SJCRH30 (cell line): ENCODE data around the gene PPARG. TPM values are rescaled to one million over a fixed set of nuclear protein-coding genes. Genes with fewer than 3 reads are reported as not detected.

Experiments used
- DNase-seq, 2 experiments: peaks; one replicate each; pipeline ENCODE4 v3.0.0-alpha.2; 2015 to 2020
- H3K27ac ChIP-seq: fragments of 250-450 bp; sonication (Bioruptor Pico); 2 replicates; pipeline ENCODE4 v1.5.1; 2020; ENCODE audit warnings: mild to moderate bottlenecking, moderate library complexity
- H3K27me3 ChIP-seq: fragments of 250-450 bp; sonication (Bioruptor Pico); 2 replicates; pipeline ENCODE4 v1.5.1; 2020; ENCODE audit warnings: mild to moderate bottlenecking, moderate library complexity
- H3K36me3 ChIP-seq: fragments of 250-450 bp; sonication (Bioruptor Pico); 2 replicates; pipeline ENCODE4 v1.5.1; 2020; ENCODE audit warnings: mild to moderate bottlenecking, moderate library complexity
- H3K4me1 ChIP-seq: fragments of 250-450 bp; sonication (Bioruptor Pico); 2 replicates; pipeline ENCODE4 v1.5.1; 2020; ENCODE audit warnings: mild to moderate bottlenecking, moderate library complexity
- H3K4me3 ChIP-seq: fragments of 250-450 bp; sonication (Bioruptor Pico); 2 replicates; pipeline ENCODE4 v1.5.1; 2020; ENCODE audit warnings: mild to moderate bottlenecking, moderate library complexity
- H3K9me3 ChIP-seq: fragments of 250-450 bp; sonication (Bioruptor Pico); replicated peaks from 2 replicates; pipeline ENCODE4 v1.5.1; 2020; ENCODE audit warnings: mild to moderate bottlenecking, moderate library complexity
- total RNA-seq: library from RNA; depleted of rRNA; stranded (reverse); fragments of >200 nt; shearing (Covaris generic); gene quantifications from 2 replicates; pipeline ENCODE4 v1.2.3, GENCODE V29; 2014

PPARG gene
- total RNA-seq, 1 experiment from 2014 or later = 0.06 TPM

DNA sequence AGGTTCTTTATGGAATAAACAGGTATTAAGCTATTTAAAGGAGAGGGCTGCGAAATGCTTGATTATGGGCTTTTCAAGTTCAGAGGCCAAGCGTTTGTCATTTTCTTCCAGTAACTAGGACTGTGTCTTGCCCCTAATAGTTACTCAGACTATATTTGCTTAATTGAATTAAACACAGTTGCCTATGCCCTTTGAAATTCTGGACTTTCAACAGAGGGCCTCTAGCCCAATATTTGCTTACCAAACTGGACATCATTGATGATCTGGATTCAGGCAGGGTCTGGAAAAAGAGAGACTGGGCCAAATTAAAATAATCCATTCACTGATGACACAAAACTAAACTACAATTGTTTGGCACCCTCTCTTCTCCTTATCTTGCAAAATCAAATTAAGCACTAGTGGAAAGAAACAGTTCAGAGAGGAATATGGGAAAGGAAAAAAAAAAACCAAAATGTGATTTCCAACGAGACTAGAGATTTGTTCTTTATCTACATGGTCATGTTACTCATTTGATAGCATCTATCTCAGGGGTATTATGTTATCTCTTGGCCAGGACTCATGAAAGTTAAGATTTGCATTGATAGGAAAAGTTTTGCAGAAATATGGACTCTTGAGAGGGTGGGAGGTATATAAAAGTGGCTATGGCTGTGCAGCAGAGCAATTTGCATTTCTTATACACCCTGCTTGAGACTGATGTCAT lies 120.3 kb downstream of the PPARG start:
- Histone ChIP-seq H3K27me3 (no peaks in the 10 kb centered on the region), H3K4me1 (no peaks in the 10 kb centered on the region), H3K36me3 (no peaks in the 10 kb centered on the region), H3K9me3 (no peaks in the 10 kb centered on the region), H3K27ac (no peak overlapping the region), H3K4me3 (no peak overlapping the region)
- DNase-seq = no peak

DNA sequence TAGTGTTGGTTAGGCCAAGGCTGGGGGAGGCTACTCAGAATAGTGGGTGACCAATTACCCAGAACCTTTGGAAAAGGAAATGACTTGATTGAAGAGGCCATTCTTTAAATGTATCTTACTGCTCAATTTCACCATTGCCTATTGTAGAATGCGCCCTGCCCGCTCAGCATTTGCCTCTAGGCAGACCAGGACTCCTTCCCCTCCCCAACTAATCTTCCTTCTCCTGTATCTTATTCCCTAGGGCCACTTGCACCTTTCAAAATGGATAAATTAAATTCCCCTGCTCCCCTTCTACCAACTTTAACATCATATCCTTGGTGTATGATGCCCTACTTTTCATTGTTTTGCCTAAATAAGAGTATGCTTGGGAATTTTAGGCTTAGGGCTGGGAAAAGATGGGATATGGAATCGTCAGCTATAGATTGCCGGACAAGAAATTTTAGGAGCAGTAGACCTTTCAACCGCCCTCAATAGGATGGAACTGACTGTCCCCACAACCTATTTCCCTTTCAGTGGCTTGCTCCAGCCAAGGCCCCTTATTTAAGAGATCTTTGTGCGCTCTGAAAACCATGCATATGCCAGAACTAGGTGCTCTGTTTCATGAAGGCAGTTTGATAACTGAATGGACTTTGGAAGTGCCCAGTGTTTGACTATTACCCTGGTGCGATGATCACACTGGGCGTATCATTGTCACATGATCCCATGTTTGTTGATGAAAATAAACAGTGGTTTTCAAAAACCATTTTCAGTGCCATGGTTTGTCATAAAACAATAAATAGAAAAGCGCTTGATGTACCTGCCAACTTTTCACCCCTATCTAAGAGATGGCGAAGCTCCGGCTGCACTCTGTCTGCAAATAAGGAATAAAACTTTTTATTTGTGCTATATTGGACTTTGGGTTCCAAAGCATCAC lies 121.1 kb downstream of the PPARG start:
- Histone ChIP-seq H3K4me1 (no peaks in the 10 kb centered on the region), H3K9me3 (no peaks in the 10 kb centered on the region), H3K4me3 (no peak overlapping the region), H3K27me3 (no peaks in the 10 kb centered on the region), H3K27ac (no peak overlapping the region), H3K36me3 (no peaks in the 10 kb centered on the region)
- no peak for DNase-seq

DNA sequence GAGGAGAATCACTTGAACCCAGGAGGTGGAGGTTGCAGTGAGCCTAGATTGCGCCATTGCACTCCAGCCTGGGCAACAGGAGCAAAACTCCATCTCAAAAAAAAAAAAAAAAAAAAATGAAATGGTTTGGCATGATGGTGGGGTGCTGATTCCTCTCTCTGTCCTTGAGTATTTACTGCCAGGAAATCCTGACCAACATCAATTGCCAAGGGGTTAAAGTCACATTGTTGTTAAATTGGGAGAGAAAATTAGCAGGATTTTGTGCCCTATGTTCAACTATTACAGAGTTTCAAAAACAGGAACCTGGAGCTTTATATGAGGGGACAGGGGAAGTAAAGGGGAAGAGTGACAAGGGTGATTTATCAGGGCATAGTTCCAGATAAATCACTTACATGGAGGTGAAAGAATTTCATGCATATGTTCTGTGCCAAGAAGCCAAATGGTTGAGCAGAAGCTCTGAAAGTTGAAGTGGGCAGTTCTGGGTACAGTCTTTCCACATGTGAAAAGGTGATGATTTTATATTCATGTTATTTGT lies 124.9 kb downstream of the PPARG start:
- no peaks in the 10 kb centered on the region for H3K9me3 ChIP-seq
- DNase-seq = no peak
- no peak overlapping the region for H3K4me3 ChIP-seq
- no peak overlapping the region for H3K27ac ChIP-seq
- H3K27me3 ChIP-seq = no peaks in the 10 kb centered on the region
- H3K4me1 ChIP-seq = no peaks in the 10 kb centered on the region
- no peaks in the 10 kb centered on the region for H3K36me3 ChIP-seq

DNA sequence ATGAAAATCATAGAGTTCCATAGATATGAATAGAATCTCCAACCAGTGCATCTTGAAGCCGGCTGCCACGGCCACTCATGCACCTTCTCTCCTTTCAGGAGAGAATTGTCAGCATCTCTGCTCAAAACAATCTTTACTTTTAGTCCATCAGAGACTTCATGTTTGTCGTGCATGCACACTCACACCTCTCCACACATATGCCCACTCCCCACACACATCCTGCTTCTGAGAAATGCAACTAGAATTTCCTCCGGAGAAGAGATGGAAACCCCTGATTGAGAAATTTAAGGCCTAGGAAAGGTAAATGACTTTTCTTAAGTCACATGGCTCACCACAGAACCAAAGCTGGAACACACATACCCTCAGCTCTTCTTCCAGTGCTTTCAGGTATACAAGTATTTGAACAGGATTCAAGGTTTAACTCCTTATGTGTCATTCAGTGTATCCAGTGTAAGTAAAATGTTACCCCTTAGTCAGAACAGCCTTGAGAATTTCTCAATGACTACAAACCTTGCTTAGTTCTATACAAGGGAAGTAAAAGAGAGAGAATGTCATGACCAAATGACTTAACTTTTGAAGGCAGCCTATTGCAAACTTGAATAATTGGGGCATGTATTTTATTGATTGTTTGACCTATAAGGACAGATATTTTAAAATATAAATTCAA lies 126.3 kb downstream of the PPARG start:
- Histone ChIP-seq H3K27ac (no peak overlapping the region), H3K4me1 (no peaks in the 10 kb centered on the region), H3K36me3 (no peaks in the 10 kb centered on the region), H3K9me3 (no peaks in the 10 kb centered on the region), H3K4me3 (no peak overlapping the region), H3K27me3 (no peaks in the 10 kb centered on the region)
- no peak for DNase-seq

DNA sequence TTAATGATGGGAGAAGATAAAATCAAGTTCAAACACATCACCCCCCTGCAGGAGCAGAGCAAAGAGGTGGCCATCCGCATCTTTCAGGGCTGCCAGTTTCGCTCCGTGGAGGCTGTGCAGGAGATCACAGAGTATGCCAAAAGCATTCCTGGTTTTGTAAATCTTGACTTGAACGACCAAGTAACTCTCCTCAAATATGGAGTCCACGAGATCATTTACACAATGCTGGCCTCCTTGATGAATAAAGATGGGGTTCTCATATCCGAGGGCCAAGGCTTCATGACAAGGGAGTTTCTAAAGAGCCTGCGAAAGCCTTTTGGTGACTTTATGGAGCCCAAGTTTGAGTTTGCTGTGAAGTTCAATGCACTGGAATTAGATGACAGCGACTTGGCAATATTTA lies 127.9 kb downstream of the PPARG start:
- DNase-seq = no peak
- Histone ChIP-seq H3K9me3 (no peaks in the 10 kb centered on the region), H3K27me3 (no peaks in the 10 kb centered on the region), H3K4me1 (no peaks in the 10 kb centered on the region), H3K27ac (no peak overlapping the region), H3K36me3 (no peaks in the 10 kb centered on the region), H3K4me3 (no peak overlapping the region)

DNA sequence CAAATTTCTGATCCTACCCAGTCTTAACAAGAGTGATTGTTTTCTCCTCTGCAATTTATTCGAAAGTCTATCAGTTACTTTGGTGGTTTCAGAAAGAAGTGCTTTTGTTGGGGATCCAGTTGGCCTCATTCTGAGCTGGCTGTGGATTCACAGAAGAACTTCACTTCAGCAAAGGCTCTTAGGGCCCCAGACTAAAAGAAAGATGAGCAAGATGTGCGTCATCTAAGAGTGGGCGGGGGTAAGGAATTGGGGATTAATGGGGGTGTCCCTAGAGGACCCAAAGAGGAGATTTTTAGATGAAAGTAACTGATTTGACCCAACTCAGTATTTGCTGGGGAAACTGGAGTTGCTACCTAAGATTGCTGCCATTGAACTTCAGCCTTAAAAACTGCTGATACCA lies 131.5 kb downstream of the PPARG start:
- H3K27ac ChIP-seq = no peak overlapping the region
- H3K4me1 ChIP-seq = no peaks in the 10 kb centered on the region
- DNase-seq = no peak
- H3K9me3 ChIP-seq = no peaks in the 10 kb centered on the region
- H3K27me3 ChIP-seq = no peaks in the 10 kb centered on the region
- no peak overlapping the region for H3K4me3 ChIP-seq
- no peaks in the 10 kb centered on the region for H3K36me3 ChIP-seq

DNA sequence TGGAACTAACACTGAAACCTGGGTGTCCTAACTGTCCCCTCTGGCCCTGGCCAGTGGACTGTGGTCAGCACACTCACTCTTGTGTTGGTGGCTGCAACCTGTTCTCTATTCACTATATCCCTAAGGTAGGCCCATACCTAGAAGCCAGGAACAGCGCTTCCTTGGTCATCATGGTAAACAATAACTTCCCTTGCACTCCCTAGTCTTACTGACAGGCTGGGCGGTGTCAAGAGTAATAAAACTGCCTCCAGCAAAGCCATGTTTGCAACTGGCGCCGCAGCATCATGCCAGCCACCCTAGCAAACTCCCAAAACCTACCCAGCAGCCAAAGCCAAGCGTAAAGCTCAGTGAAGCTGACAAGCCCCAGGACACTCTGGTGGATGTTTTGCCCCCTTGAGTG lies 132.3 kb downstream of the PPARG start:
- Histone ChIP-seq H3K27me3 (no peaks in the 10 kb centered on the region), H3K27ac (no peak overlapping the region)

DNA sequence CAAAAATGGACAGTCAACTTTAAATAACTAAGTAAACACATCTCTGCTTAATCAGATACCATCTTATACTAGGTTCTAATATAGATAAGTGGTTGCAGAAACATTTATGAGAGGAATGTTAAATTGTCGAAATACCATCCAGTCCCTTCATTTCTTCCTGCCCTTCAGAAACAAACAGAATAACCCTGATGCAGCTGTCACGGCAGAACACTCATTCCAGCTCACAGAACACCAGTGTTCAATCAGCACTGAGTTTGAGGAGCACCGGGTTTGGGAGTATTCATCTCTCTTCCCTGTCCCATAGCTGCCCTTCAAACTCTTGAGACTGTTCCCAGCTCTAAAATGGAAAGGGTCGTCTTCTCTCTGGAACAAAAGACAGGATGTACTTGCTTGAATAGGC lies 134.3 kb downstream of the PPARG start:
- H3K4me1 ChIP-seq = no peaks in the 10 kb centered on the region
- H3K27me3 ChIP-seq = no peaks in the 10 kb centered on the region
- H3K4me3 ChIP-seq = no peak overlapping the region
- H3K9me3 ChIP-seq = no peaks in the 10 kb centered on the region
- no peak for DNase-seq
- H3K27ac ChIP-seq = no peak overlapping the region
- H3K36me3 ChIP-seq = no peaks in the 10 kb centered on the region

More for the DNA sequence above, 132.3 kb downstream of the PPARG start:
- DNase-seq = no peak
- no peaks in the 10 kb centered on the region for H3K36me3 ChIP-seq
- H3K9me3 ChIP-seq = no peaks in the 10 kb centered on the region
- H3K4me1 ChIP-seq = no peaks in the 10 kb centered on the region
- no peak overlapping the region for H3K4me3 ChIP-seq

DNA sequence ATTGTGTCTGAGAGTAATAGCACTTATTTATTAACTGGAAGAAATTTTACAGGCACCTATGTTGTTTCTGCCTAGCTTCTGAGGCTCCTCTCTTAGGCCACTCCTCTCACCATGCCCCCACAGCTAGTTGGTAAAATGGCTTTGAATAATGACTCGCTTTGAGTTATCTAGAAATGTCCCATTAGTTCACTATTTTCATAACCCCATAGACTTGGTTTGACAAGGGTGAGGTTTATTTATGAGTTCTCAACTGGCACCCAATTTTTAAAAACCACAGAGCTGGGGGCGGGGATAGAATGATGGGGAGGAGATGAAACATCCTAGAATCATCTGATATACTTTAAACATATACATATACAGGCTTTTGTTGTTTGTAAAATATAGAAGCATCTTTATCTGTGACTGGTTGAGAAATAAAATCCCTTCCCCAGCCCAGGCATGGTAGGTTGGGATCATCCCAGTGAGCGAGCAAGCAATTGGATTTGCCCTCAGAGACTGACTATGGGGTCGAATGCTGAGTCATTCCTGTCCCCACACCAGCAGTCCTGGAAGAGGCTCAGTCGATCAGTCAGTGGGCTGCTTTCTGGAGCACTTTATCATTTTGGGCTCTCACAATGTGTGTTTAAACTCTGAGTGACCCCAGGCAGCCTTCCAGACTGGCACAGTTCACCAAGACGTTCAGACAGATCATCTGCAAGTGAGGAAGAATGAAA lies 135.2 kb downstream of the PPARG start:
- Histone ChIP-seq H3K27me3 (no peaks in the 10 kb centered on the region), H3K27ac (no peak overlapping the region), H3K4me1 (no peaks in the 10 kb centered on the region), H3K36me3 (no peaks in the 10 kb centered on the region), H3K9me3 (no peaks in the 10 kb centered on the region), H3K4me3 (no peak overlapping the region)
- no peak for DNase-seq

DNA sequence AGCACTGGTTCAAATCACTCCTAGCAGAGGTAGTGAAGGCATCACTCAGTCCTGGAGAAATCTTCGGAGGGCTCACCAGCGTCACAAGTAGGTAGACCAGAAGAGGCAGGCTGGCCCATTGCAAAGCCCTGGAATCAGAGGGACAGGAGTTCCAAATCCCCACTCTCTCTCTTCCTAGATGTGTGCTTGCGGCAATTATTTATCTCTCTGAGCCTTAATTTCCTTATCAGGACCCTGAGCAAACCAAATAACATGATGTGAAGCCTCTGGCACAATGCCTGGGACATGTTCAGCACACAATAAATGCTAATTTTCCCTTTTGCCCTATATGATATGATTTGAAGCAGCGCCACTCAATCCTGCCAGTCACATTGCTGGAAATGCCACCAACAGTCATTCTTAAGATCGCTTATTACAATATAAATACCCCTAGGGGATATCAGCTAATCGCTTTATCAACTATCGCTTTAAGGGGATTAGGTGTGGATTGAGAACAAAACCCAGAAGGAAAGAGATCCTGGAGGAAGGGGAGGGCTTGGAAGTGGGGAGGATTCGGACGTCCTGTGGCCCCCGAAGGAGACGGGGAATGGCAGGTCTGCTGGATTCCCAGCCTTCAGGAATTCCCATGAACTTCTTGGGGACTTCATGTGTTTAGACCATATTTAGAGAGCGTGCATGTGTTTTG lies 135.9 kb downstream of the PPARG start:
- H3K4me3 ChIP-seq = no peak overlapping the region
- no peaks in the 10 kb centered on the region for H3K36me3 ChIP-seq
- DNase-seq = no peak
- no peak overlapping the region for H3K27ac ChIP-seq
- H3K9me3 ChIP-seq = no peaks in the 10 kb centered on the region
- no peaks in the 10 kb centered on the region for H3K4me1 ChIP-seq
- no peaks in the 10 kb centered on the region for H3K27me3 ChIP-seq

DNA sequence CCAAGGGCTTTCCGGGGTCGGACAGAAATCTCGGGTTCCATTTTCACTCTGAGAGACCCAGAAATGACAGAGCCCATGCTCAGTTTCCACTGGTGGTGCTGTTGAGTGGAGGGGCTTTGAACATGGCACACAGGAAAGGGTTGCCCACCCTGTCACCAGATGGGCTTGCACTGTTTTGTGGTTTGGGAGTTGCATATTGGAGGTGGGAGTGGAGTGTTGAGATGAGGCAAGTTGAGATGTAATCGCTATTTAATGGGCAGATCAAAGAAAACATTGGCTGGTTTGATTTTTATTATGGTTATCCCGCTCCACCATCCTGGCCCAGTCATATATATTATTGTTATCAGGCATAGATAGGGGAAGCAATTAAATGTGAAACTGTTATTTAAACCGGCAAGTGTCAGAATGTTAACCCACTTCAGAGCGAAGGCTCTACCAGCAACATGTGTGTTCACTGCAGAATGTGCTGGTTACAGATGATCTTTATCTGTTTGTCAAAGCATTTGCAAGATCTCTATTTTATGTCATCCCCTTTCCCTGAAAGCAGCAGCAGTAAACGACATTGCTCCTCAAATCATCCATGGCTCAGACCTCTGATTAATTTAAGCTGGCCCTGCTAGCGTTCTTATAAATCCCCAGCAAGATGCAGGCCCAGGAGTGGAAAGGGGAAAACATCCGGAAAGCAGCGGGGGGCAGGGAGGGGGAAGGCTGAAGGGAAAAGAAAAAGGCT lies 137.1 kb downstream of the PPARG start:
- H3K4me3 ChIP-seq = no peak overlapping the region
- H3K4me1 ChIP-seq = no peaks in the 10 kb centered on the region
- no peaks in the 10 kb centered on the region for H3K9me3 ChIP-seq
- H3K36me3 ChIP-seq = no peaks in the 10 kb centered on the region
- H3K27me3 ChIP-seq = no peaks in the 10 kb centered on the region
- no peak overlapping the region for H3K27ac ChIP-seq
- DNase-seq = no peak

DNA sequence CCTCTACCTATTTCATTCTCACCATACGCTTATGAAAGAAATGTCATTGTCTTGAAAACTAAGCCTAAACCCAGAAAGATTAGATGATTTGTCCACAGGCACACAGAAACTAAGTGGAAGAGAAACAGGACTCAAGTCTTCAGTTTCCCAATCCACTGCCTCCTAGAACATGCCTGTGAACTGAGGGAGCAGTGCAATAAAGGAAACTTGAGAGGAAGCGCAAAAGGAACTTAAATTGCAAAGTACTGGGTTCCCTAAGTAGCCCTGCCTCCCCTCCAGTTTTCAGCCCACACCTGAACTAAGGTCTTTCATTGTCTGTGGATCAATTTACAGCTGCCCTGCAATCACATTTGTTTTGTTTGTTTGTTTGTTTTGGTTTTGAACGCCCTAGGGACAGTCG lies 138.7 kb downstream of the PPARG start:
- Histone ChIP-seq H3K9me3 (no peaks in the 10 kb centered on the region), H3K27me3 (no peaks in the 10 kb centered on the region), H3K36me3 (no peaks in the 10 kb centered on the region), H3K4me3 (no peak overlapping the region), H3K4me1 (no peaks in the 10 kb centered on the region), H3K27ac (no peak overlapping the region)
- no peak for DNase-seq

DNA sequence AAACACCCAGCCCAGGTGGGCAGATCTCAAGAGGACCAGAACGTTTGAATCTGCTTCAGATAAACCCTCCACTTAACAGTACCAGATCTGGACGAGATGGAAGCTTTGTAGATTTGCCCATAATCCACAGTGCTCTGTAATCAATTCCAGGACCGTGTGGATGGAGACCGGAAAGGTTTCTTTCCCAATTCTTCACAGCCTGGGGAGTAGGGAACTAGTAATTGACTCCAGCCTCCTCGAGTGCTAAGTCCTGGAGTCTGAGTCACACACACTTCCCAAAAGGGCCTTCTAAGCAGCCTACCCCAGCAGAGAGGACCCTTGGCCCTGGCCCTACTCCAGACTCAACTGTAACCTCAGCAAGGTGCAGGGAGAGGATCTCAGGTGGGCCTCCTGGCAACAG lies 139.3 kb downstream of the PPARG start:
- Histone ChIP-seq H3K27ac (no peak overlapping the region), H3K27me3 (no peaks in the 10 kb centered on the region), H3K4me3 (no peak overlapping the region), H3K36me3 (no peaks in the 10 kb centered on the region), H3K9me3 (no peaks in the 10 kb centered on the region; the same call in 1 of the 2 replicates), H3K4me1 (no peaks in the 10 kb centered on the region)
- DNase-seq = no peak
